GM19397 (cell line): Measurements from ENCODE around the gene ACSL5.
"Not testable (repeated sequence)": the region's sequence is repeated elsewhere in the genome, so short reads cannot be mapped to it uniquely, and the experiment has no call there.

ENCODE experiments used
- ATAC-seq: cut with Tn5 transposase; IDR thresholded peaks from one replicate; pipeline ENCODE4 v1.9.1; 2021; ENCODE audit warnings: mild to moderate bottlenecking, moderate library complexity; ENCODE audit not compliant: unreplicated experiment

ACSL5 gene

GRCh38 chr10:112372182-112372810 lies 1.6 kb upstream of the ACSL5 start:
- ATAC-seq = not testable (repeated sequence)

GRCh38 chr10:112374724-112375541 lies 1.0 kb downstream of the ACSL5 start:
- ATAC-seq = peak; percentile 31

GRCh38 chr10:112375721-112376395 lies 1.9 kb downstream of the ACSL5 start:
- peak; percentile 88 for ATAC-seq

GRCh38 chr10:112376396-112376790 lies 2.5 kb downstream of the ACSL5 start:
- peak; percentile 23 for ATAC-seq

GRCh38 chr10:112377116-112377515 lies 3.2 kb downstream of the ACSL5 start:
- not testable (repeated sequence) for ATAC-seq

DNA sequence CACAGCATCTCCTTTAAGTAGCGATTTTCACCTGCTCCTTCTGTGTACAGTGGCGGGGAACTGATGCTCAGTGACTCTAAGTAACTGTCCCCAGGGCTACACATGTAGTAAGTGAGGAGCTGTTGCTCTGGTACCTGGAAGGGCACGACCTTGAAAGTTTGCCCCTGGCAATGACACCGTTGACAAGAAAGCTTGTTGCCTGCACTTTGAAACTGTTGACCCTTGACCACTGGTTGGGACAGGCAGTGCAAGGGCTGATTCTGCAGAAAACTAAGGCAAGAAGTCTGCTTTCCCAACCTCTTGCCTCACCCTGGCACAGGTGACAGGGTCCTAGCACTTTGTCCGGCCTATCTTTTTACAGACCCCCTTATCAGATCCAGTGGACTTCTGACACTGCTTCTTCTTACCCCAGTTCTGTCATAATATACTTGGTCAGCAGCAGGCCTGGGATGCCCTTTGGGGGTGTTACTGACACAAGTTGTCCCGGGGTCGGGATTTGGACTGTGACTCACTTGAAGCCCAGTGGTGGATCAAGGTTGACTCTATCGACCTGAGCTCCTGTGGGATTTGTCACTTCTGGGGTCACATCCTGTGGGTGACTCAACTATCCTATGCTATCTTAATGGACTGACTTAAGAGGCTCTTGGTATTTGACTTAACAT lies 5.8 kb downstream of the ACSL5 start:
- no peak for ATAC-seq

- ATAC-seq = no peak
Observed at GRCh38 chr10:112382515-112383235, 8.8 kb downstream of the ACSL5 start.

- ATAC-seq = no peak
Observed at GRCh38 chr10:112383325-112383724, 9.4 kb downstream of the ACSL5 start.

DNA sequence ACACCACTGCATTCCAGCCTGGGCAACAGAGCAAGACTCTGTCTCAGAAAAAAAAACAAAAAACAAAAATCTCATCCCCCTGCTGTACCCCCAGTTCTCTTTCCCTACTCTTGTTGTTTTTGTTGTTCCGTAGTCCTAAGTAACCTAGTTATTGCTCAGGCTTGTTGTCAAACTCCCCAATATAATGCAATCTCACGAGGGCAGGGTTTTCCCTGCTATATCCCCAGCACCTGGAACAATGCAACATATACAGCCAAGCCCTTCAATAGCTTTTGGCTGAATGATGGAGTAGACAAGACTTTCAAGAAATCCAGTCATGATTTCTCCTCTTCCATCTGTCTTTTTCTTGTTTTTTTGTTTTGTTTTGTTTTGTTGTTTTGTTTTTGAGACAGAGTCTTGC lies 10.2 kb downstream of the ACSL5 start:
- ATAC-seq = no peak

DNA sequence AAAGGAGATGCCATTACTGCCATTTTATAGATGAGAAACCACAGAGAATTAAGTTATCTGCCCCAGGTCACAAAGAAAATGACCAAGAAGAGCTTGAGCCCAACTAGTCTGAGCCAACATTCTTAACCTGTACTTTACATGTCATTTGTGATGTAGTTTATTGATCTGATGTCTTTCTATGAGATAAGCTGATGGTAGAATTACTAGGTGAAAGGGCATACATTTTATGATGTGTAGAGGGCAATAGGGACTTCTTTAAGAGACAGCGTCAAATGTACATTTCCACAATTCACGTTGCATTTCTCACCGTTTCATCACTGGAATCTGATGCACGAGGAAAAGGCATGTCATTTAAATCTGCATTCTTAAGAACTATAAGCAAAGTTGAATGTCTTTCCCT lies 11.3 kb downstream of the ACSL5 start:
- no peak for ATAC-seq

DNA sequence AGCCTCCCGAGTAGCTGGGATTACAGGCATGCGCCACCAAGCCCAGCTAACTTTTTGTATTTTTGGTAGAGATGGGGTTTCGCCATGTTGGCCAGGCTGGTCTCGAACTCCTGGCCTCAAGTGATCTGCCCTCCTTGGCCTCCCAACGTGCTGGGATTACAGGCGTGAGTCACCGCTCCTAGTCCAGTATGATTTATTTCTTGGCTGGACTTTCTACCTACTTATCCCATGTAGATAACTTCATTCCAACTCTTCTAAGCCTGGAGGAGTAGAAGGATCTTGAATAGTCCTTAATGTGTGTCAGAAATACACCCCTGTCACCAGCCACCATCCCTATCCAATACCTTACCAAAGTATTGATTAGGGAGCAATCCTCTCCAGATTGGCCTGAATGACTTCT lies 14.1 kb downstream of the ACSL5 start:
- not testable (repeated sequence) for ATAC-seq

- ATAC-seq = no peak
Observed at GRCh38 chr10:112388548-112388947, 14.6 kb downstream of the ACSL5 start.

DNA sequence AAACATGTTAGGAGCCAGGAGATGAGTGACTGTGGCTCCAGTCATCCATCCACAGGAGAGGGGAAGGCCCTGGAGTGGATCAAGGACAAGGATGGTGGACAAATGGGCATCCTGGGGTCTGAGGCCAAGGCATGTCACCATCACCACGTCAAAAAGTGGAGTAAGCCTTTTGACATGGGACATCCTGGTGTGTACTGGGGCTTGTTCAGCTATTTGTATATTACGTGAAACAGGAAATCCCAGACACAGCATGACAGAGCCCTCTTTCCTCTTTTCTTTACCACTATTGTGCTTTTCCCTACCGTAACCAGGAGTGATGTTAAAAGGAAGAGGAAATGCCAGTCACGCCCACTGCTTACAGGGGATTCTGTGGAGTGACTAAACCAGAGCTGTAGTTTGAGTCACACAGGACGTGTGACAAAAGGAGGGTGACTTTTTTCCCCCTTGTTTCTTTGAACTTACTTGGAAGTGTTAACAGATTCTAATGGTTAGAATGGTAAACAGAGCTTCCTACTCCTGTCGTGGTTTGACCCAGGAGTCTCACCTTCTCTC lies 15.4 kb downstream of the ACSL5 start:
- ATAC-seq = peak; percentile 73

DNA sequence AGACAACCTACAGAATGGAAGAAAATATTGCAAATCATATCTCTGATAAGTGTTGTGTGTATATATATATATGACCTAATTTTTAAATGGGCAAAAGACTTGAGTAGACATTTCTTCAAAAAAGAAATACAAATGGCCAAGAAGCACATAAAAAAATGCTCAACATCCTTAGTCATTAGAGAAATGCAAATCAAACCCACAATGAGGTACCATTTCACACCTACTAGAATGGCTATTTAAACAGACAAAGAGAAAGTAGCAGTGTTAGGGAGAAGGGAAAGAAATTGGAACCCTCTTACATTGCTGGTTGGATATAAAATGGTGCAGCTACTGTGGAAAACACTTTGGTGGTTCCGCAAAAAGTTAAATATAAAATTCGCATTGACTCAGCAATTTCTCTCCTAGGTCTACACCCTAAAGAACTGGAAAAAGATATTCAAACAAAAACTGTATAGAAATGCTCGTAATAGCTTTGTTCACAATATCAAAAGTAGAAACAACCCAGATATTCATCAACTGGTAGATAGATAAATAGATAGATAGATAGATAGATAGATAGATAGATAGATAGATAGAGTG lies 16.3 kb downstream of the ACSL5 start:
- no peak for ATAC-seq

DNA sequence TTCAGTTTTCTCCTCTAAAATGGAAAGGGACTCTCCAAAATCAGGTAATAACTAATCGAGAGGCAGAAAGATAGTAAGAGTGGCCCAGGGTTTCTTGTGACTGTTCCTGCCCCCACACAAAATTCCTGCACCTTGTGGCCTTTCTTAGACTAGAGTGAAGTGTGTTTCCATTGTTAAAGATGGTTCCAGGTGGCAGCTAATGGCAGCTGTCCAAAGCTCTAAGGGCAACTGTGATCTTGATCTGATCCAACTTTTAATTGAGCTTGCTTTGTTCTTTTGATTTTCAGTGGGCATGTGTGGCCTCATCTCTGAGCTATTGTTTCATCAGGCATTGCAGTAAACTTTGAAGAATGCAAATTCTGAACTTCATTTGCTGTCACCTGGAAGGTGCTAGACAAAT lies 19.4 kb downstream of the ACSL5 start:
- ATAC-seq = no peak

DNA sequence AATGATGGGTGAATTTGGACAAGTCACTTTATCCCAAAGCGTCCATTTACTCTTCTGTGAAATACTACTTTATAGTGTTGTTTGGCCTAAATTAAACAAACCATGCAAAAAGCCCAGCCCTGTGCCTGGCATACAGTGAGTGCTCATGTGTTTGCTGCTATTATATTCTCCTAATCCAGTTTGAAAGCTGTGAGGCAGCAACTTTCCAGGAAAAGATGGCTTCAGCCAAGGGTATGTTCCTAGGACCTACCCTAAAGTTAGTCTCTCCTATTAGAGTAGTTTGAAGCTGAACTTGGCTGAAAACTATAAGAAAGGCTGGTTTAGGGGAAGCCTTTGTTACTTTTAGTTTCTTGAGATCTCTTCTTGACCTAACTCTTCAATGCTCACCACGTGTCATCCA lies 19.9 kb downstream of the ACSL5 start:
- no peak for ATAC-seq

DNA sequence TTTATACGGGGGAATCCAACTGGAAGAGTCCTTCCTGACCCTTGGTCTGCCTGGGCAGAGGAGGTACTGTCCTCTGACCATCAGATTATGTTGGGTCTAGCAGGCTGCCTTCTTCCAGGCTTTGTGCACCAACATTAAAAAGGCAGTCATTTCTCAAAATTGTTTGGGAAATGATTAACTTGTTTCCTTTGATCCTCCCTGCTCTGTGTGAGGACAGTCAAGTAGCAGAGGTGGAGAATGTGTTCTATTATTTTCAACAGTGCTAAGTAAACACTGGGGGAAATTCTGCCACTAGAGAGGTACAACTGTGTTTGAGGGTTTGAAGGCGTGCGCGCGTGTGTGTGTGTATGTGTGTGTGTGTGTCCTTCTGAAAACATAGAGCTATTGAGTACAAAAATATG lies 20.6 kb downstream of the ACSL5 start:
- no peak for ATAC-seq

- ATAC-seq = no peak
Observed at GRCh38 chr10:112395809-112396530, 22.1 kb downstream of the ACSL5 start.

- ATAC-seq = no peak
Observed at GRCh38 chr10:112397592-112397991, 23.7 kb downstream of the ACSL5 start.
